Measurements from ENCODE around the gene NLGN1.

NLGN1 gene

DNA sequence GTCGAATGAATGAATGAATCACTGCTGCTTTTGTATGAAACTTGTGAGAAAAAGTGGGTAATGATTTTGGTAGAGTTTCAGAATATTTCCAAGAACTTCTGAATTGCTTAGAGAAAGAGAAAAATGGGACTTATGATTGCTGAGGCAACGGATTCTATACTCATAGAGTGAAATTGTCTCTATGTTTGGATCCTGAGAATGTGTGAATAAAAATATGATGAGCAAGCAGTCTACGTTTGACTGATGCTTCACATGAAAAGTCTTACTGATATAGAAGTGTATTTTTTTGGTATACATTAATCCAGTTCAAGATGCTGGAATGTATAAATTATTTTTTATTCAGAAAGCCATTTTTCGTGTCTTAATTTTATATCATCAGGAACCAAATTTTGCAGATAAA is 441.1 kb downstream of the NLGN1 start:
- DNase-seq (ENCODE audit: low read depth in 2 of 2) = no peak

GRCh38 chr3:173839859-173840258 is 442.3 kb downstream of the NLGN1 start:
- no peak for DNase-seq (ENCODE audit: low read depth in 2 of 2)

DNA sequence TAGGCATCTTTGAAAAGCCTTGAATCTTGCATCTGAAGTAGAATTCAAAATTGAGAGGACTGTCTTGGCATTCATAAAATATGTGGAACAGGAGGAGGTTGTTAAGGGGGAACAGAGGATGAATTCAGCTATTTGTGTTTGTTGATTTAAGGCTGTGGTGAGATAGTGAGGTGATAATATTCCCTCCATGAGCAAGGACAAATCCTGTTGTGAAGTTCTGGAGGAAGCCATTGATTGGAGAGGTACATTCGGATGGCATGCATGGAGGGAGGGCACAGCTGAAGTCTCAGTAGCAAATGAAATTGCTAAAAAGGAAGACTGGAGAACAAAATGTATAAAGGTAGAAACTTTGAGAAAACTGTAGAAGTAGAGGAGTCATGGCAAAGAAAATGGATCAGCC is 443.8 kb downstream of the NLGN1 start:
- no peak for DNase-seq (ENCODE audit: low read depth in 2 of 2)

- no peak for DNase-seq (ENCODE audit: low read depth in 2 of 2)
Observed at GRCh38 chr3:173843060-173843459, 445.5 kb downstream of the NLGN1 start.

GRCh38 chr3:173846584-173846983 is 449.0 kb downstream of the NLGN1 start:
- no peak for DNase-seq (ENCODE audit: low read depth in 2 of 2)

DNA sequence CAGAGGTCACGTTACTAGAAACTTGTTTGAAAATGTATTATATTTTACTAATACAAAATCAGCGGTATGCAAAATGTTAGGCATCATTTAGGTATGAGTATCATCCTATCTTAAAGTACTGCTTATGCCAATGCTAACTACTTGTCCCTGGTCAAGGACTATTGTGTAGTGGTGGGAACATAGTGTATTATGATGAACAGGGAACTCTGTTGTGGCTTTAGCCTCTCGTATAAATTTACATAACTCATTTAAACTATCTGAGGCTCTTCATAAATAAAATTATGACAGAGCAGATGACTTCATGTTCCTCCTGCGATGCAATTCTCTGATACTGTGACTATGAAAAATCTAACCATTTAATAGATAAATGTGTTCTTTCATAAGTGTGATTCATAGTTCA is 451.9 kb downstream of the NLGN1 start:
- no peak for DNase-seq (ENCODE audit: low read depth in 2 of 2)

GRCh38 chr3:173857154-173857553 is 459.6 kb downstream of the NLGN1 start:
- DNase-seq (ENCODE audit: low read depth in 2 of 2) = no peak

- no peak for DNase-seq (ENCODE audit: low read depth in 2 of 2)
Observed at GRCh38 chr3:173862701-173863100, 465.2 kb downstream of the NLGN1 start.

GRCh38 chr3:173863551-173863950 is 466.0 kb downstream of the NLGN1 start:
- no peak for DNase-seq (ENCODE audit: low read depth in 2 of 2)

DNA sequence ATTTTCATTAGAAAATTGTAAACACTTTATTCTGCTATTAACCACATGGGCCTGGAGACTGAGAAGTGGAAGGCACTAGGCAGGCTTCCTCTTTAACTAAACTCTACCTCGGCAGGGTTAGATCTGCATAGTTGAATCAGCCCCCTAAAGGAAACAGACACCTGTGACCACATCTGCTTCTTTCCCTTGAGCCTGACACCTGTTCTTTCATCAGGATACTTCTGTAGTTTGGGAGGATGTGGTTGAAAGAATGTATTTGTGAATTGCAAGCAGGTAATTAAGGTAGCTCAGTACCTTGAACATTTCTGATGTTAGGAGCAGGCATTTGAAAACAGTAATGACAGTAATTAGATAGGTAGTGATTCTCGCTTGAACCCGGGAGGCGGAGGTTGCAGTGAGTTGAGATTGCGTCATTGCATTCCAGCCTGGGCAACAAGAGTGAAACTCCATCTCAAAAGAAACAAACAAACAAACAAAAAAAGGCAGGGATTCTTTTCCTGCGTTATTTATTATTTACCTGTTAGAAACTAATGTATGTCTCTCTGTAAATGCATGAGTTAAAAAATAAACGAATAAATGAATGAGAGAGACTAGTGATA is 468.5 kb downstream of the NLGN1 start:
- DNase-seq (ENCODE audit: low read depth in 2 of 2) = no peak

DNA sequence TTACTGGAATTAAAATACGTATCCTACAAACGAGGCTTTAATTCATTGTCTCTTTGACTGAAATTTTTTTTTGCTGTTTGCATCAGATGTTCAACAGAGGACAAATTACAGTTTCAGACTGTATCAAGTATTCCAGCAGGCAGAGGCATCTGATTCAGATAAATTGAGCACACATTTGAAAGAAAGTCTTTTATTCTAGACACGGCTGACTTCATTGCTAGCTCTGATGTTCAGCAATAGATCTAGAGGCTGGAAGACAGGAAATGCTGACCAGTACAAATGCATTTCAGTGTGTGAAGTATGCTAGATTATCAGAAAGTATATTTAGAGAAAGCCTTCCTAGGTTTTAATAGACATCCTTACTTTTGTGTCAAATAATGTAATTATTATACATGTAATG is 472.2 kb downstream of the NLGN1 start:
- DNase-seq (ENCODE audit: low read depth in 2 of 2) = no peak

GRCh38 chr3:173870976-173871375 is 473.4 kb downstream of the NLGN1 start:
- DNase-seq (ENCODE audit: low read depth in 2 of 2) = no peak

DNA sequence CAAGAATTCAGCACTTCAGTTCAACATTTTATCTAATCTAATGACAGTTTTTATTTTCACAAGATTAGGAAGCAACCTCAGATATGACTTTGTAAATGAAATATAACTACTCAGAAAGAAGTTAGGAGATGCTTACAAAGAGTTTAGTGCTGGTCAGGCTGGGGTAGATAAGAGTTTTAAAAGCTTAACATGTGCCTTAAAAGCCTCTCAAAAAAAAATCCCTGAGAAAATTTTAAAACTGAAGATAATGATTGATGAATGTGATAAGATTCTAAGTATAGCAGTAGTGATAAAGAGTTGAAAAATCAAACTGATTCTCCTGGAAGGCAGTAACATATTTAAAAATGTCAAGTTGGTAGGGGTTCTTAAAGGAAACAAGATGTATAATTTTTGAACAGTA is 478.2 kb downstream of the NLGN1 start:
- no peak for DNase-seq (ENCODE audit: low read depth in 2 of 2)

DNA sequence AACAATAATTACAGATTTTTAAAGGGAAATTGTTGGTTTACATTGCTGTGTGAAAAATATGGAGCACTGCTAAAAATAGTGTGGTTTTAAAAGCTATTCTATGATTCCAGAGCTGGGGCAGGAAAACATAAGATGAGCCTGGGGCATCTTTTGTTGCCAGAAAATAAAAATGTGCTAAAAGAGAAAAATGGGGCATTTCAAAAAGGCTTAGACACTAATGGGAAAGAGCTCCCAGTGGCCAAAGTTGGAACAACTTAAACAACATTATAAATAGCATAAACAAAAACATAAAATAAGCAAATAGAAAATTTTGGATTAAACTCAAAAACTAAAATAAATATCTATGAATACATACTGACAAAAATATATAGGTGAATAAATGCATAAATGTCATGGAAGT is 478.9 kb downstream of the NLGN1 start:
- no peak for DNase-seq (ENCODE audit: low read depth in 2 of 2)

DNA sequence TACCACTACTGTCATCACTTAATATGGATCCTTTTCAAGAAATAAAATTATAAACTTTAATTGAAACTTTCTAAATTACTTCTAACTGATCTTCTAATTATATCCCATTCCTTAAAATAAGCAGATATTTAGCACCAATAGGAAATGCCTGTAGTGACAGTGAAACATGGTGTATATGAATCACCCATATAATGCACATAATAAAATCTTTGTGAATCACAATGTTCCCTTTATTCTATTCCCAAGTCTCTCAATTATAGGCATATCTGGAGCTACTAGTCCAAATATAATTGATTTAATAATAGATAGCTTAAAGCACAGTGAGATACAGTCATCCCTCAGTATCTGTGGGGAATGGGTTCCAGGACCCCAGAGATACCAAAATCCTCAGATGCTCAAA is 490.3 kb downstream of the NLGN1 start:
- no peak for DNase-seq (ENCODE audit: low read depth in 2 of 2)

DNA sequence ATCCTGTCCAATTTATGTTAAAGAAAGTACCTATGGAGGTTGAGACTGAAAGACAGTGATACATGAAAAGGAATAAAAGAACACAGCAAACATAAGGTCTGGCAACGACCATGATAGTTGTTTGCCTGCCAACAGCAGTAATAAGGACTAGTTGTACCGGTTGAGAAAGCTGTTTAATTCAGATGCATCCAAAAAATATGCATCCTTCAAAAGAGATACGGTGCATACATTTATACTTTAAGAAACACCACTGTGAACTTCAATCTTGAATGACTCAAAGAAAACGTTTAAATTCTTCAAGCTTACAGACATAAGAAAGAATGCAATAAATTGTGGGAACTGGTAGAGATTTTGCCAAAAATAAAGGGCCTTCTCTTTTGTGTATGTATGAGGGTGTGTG is 492.1 kb downstream of the NLGN1 start:
- DNase-seq (ENCODE audit: low read depth in 2 of 2) = no peak

DNA sequence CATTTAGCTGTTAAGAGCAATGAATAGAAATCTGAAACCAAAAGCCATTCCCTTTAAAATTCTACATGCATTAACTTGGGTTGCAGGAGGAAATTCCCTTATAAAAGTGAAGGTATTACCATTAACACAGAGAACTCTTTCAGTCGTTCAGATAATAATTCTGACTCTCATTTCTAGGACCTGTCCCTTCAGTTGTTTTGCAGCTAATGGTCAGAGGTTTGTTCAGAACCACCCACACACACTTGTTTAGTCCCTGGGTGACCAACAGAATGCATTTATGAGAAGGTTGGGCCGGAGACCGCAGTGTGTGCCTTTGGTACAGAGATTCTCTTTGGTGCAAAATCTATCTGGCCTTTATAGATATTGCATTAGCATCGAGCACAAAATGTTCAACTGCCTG is 492.5 kb downstream of the NLGN1 start:
- DNase-seq (ENCODE audit: low read depth in 2 of 2) = no peak

- no peak for DNase-seq (ENCODE audit: low read depth in 2 of 2)
Observed at GRCh38 chr3:173891272-173892100, 493.9 kb downstream of the NLGN1 start.

DNA sequence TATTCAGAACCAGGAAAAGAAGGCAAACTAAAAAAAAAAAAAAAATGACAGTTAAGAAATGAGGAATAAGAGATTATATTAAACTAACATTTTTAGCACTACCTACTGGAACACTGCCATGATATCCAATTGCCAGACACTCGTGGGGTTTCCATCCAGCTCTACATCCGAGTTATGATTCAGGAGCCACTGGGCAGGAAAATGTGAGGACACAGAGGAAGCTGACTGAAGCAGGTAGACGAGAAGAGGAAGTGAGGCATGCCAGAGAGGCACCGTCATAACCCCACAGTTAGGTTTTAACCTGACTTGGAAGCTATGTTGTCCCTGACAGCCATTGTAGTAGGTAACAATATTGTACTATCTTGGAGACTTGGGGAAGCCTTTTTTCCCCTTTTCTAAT is 495.0 kb downstream of the NLGN1 start:
- DNase-seq (ENCODE audit: low read depth in 2 of 2) = no peak

- no peak for DNase-seq (ENCODE audit: low read depth in 2 of 2)
Observed at GRCh38 chr3:173893066-173893465, 495.5 kb downstream of the NLGN1 start.

GRCh38 chr3:173893835-173894234 is 496.3 kb downstream of the NLGN1 start:
- DNase-seq (ENCODE audit: low read depth in 2 of 2) = no peak

- no peak for DNase-seq (ENCODE audit: low read depth in 2 of 2)
Observed at GRCh38 chr3:173897631-173898030, 500.1 kb downstream of the NLGN1 start.

GRCh38 chr3:173901649-173902048 is 504.1 kb downstream of the NLGN1 start:
- DNase-seq (ENCODE audit: low read depth in 2 of 2) = no peak

DNA sequence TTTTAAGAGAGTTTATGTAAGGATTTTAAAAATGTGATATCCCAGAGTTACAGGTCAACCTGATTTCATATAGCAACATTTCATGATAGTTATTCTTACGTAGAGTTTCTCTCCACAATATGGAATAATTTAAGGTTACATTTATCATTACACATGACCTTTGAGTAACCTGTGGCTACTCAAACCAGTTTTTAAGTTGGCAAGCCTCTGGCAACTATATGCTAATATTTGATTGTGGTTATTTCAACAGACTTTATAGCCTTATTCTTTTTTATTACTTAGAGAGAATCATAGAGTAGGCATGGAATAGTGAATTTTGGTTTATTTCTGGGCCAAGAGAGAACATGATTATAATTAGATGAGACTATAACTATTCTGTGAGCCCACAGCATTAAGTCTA is 504.9 kb downstream of the NLGN1 start:
- no peak for DNase-seq (ENCODE audit: low read depth in 2 of 2)
